ENCODE results near the gene PLTP. TPM values are rescaled to one million over a fixed set of nuclear protein-coding genes. Genes with fewer than 3 reads are reported as not detected.

The PLTP gene
- total and polyA plus RNA-seq, 2 of the 13 experiments (the other 11 are each of a cell fraction or from before 2014, with no cell fraction given), result 16.9 to 28.6 TPM

DNA sequence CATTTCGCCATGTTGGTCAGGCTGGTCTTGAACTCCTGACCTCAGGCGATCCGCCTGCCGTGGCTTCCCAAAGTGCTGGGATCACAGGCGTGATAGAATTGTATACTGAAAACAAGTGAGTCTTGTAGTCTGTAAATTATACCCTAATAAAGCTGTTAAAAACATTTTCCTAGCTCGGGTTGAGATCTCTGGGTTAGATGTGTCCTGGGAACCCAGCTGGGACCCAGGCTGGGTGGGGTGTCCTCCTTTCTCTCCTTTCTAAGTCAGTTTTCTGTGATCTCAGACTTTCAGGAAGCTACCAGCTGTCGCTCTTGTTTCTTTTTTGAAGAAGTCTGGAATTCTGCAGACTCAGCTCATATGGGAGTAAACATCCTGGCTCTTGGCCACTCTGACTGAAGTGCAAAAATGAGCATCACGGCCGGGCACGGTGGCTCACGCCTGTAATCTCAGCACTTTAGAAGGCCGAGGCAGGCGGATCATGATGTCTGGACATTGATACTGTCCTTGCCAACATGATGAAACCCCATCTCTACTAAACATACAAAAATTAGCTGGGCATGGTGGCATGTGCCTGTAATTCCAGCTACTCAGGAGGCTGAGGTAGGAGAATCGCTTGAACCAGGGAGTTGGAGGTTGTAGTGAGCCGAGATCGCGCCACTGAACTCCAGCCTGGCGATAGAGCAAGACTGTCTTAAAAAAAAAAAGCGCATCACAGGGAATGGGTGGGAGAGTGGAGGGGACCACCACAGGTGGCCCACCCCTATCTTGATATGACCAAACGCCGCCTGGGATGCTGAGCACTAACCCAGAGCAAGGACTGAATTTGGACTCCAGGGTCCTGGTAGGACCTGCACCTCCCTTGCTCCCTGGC lies 12.7 kb upstream of the PLTP start (continued):
- TF ChIP-seq ZNF142 (CRISPR knock-in tag; IDR thresholded peaks at IDR 0.05) (no peak), ZFP82 (CRISPR knock-in tag; IDR thresholded peaks at IDR 0.05; ENCODE audit: borderline replicate concordance) (no peak), NFIC (IDR thresholded peaks at IDR 0.05; ENCODE audit: low read length) (no peak), E2F5 (CRISPR knock-in tag; conservative IDR thresholded peaks at IDR 0.05) (no peak), ZNF44 (CRISPR knock-in tag; IDR thresholded peaks at IDR 0.05) (no peak), HNRNPUL1 (IDR thresholded peaks at IDR 0.05; ENCODE audit: low read depth, low read length) (no peak), BRCA1 (CRISPR knock-in tag; IDR thresholded peaks at IDR 0.05) (no peak), ZNF552 (CRISPR knock-in tag; IDR thresholded peaks at IDR 0.05; ENCODE audit: borderline replicate concordance) (no peak), NCOR1 (IDR thresholded peaks at IDR 0.05; ENCODE audit: borderline replicate concordance, low read length) (0 out of 2 replicates have a peak, but pooled peaks have one; percentile 19), SP4 (CRISPR knock-in tag; IDR thresholded peaks at IDR 0.05) (no peak), REXO4 (CRISPR knock-in tag; IDR thresholded peaks at IDR 0.05; ENCODE audit: borderline replicate concordance) (no peak), SETDB1 (CRISPR knock-in tag; IDR thresholded peaks at IDR 0.05; ENCODE audit: borderline replicate concordance) (no peak)
- TF ChIP-seq, protein P1, sequence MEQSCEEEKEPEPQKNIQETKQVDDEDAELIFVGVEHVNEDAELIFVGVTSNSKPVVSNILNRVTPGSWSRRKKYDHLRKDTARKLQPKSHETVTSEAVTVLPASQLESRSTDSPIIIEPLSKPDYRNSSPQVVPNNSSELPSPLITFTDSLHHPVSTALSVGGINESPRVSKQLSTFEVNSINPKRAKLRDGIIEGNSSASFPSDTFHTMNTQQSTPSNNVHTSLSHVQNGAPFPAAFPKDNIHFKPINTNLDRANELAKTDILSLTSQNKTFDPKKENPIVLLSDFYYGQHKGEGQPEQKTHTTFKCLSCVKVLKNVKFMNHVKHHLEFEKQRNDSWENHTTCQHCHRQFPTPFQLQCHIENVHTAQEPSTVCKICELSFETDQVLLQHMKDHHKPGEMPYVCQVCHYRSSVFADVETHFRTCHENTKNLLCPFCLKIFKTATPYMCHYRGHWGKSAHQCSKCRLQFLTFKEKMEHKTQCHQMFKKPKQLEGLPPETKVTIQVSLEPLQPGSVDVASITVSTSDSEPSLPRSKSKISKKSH (CRISPR knock-in tag; IDR thresholded peaks at IDR 0.05; ENCODE audit: borderline replicate concordance), result 0 out of 2 replicates have a peak, but pooled peaks have one; percentile 70
- TF ChIP-seq, protein P2, sequence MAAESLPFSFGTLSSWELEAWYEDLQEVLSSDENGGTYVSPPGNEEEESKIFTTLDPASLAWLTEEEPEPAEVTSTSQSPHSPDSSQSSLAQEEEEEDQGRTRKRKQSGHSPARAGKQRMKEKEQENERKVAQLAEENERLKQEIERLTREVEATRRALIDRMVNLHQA (CRISPR knock-in tag; IDR thresholded peaks at IDR 0.05), result no peak
- TF ChIP-seq, protein P3, sequence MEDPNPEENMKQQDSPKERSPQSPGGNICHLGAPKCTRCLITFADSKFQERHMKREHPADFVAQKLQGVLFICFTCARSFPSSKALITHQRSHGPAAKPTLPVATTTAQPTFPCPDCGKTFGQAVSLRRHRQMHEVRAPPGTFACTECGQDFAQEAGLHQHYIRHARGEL (CRISPR knock-in tag; IDR thresholded peaks at IDR 0.05), result no peak
- TF ChIP-seq, protein P4, sequence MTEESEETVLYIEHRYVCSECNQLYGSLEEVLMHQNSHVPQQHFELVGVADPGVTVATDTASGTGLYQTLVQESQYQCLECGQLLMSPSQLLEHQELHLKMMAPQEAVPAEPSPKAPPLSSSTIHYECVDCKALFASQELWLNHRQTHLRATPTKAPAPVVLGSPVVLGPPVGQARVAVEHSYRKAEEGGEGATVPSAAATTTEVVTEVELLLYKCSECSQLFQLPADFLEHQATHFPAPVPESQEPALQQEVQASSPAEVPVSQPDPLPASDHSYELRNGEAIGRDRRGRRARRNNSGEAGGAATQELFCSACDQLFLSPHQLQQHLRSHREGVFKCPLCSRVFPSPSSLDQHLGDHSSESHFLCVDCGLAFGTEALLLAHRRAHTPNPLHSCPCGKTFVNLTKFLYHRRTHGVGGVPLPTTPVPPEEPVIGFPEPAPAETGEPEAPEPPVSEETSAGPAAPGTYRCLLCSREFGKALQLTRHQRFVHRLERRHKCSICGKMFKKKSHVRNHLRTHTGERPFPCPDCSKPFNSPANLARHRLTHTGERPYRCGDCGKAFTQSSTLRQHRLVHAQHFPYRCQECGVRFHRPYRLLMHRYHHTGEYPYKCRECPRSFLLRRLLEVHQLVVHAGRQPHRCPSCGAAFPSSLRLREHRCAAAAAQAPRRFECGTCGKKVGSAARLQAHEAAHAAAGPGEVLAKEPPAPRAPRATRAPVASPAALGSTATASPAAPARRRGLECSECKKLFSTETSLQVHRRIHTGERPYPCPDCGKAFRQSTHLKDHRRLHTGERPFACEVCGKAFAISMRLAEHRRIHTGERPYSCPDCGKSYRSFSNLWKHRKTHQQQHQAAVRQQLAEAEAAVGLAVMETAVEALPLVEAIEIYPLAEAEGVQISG (CRISPR knock-in tag; IDR thresholded peaks at IDR 0.05), result no peak

All from HepG2 (cell line).